Stimulated activated CD8-positive, alpha-beta memory T cell treated with anti-CD3 and anti-CD28 coated beads, Interleukin-2, amount 100 ng/mL, for 1 hour (primary cell): ENCODE data around the gene UFL1.
A peak's percentile ranks its signal among the peaks of the same experiment; 100 is the strongest.
"Not testable (repeated sequence)": the region's sequence is repeated elsewhere in the genome, so short reads cannot be mapped to it uniquely, and the experiment has no call there.

ENCODE experiments used
- DNase-seq, 2 donors: peaks; one replicate each; pipeline ENCODE4 v3.0.0-alpha.2; 2020; ENCODE audit warnings: low read depth in 2 of 2

The UFL1 gene

DNA sequence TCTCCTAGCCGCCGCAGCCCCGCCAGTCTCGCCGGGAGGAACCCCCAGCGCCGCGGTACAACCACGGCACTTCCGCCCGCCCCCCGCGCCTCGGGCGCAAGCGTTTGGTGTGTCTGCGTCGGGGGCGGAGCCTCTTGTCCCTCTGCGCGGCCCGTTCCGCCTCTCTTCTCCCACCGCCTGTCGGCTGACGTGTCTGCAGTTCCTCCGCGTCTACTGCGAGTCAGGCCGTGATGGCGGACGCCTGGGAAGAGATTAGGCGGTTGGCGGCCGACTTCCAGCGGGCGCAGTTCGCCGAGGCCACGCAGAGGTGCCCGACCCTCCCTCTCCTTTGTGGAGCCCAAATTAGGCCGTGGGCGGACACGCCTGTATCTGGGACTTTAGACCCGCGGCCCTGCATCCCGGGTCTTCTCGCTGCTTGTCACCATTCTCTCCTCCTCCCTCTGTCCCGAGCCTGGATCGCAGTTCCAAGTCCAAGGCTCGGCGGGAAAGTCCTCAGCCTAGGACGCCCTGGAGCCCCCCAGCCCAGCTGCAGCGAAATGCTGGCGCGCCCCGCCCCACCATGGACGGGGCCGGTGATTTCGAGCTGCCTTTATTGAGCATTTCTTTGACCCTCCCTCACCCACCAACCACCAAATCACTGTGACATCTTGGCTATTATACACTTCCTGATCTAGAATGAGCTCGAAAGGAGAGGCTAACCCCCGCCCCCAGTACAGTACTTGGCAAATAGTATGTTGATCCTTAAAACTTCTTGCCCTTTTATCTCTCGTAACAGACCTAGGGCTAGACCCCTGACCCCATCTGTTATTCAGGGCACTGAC lies at the start of gene UFL1:
Gene UFL1, plus strand, starts transcription at position 163 of the 821 bp plus-strand sequence. Its CDS starts 68 bp downstream, at position 231.
- DNase-seq = peak; percentile 88 to 91

DNA sequence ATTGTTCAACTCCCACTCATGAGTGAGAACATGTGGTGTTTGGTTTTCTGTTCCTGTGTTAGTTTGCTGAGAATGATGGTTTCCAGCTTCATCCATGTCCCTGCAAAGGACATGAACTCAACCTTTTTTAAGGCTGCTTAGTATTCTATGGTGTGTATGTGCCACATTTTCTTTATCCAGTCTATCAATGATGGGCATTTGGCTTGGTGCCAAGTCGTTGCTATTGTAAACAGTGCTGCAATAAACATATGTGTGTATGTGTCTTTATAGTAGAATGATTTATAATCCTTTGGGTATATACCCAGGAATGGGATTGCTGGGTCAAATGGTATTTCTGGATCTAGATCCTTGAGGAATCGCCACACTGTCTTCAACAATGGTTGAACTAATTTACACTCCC lies 49.3 kb upstream of the UFL1 start:
- not testable (repeated sequence) for DNase-seq

DNA sequence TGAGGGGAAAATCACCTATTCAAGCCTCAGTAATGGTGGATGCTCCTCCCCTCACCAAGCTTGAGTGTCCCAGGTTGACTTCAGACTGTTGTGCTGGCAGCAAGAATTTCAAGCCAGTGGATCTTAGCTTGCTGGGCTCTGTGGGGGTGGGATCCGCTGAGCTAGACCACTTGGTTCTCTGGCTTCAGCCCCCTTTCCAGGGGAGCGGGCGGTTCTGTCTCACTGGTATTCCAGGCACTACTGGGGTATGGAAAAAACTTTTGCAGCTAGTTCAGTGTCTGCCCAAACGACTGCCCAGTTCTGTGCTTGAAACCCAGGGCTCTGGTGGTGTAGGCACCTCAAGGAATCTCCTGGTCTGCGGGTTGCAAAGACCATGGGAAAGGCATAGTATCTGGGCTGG lies 42.9 kb upstream of the UFL1 start:
- DNase-seq = no peak

DNA sequence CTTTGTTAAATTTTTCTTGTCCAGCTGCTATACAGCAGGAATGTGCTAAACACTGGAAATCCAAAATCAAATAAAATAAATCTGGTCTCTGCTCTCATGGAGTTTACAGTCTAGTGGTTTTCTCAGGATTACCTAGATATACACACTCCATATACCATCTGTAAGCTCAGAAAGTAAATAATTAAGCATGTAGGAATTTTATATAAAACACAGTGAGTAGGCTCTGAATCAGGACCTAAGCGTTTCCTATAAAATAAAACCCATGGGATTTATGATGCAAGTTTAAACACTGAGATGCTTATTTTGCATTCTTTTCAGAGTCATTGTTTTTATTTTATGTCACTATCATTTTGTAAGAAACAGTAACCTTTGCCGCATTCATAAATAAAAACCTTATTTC lies 29.7 kb upstream of the UFL1 start:
- no peak for DNase-seq

DNA sequence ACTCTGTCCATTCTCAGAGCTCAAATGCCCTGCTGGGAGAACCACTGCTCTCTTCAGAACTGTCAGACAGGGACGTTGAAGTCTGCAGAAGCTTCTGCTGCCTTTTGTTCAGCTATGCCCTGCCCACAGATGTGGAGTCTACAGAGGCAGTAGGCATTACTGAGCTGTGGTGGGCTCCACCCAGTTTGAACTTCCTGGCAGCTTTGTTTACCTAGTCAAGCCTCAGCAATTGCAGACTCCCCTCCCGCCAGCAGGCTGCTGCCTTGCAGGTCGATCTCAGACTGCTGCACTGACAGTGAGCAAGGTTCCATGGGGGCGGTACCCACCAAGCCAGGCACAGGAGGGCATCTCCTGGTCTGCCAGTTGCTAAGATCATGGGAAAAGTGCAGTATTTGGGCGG lies 21.8 kb upstream of the UFL1 start:
- peak; percentile 21 to 24 for DNase-seq

DNA sequence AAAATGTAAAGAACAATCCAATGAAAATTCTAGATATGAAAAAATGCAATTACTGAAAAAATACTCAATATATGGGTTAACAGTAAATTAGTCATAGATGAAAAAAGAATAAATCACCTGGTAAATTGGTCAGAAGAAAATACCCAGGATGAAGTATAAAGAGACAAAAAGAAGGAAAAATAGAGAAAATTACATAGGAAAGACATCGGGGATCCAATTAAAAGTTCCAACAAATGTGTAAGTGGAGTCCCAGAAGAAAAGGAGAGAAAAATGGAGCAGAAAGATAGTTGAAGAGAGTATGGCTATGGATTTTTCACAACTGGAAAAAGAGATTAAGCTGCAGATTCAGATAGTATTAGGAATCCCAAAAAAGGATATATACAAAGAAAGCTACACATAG lies 18.7 kb upstream of the UFL1 start:
- no peak for DNase-seq

DNA sequence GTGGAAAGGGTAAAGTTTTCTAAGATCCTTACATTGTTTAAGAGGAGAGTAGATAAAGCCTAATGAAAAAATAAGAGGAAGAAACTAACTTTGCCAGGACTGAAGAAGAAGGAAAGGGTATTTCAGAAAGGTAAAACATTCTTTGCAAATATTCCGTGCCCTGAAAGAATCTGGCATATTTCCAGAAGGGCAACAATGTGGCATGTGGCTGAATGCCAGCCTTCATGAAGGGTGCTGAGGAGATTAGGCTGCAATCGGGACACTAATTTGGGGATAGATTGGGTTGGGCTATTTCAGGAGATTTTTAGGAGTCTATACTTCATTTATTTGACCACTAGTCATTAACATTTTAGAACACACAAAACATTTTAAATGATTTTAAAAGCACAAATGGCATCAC lies 16.2 kb upstream of the UFL1 start:
- DNase-seq = no peak

DNA sequence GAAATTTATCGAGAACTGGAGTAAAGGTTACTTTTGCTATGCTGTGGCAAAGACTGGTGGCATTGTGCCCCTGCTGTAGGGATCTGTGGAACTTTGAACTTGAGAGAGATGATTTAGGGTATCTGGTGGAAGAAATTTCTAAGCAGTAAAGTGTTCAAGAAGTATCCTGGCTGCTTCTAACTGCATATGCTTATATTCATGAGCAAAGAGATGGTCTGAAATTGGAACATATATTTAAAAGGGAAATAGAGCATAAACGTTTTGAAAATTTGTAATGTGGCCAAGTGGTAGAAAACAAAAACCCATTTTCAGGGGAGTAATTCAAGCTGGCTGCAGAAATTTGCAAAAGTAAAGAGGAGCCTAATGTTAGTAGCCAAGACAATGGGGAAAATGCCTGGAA lies 12.3 kb upstream of the UFL1 start:
- DNase-seq = no peak

DNA sequence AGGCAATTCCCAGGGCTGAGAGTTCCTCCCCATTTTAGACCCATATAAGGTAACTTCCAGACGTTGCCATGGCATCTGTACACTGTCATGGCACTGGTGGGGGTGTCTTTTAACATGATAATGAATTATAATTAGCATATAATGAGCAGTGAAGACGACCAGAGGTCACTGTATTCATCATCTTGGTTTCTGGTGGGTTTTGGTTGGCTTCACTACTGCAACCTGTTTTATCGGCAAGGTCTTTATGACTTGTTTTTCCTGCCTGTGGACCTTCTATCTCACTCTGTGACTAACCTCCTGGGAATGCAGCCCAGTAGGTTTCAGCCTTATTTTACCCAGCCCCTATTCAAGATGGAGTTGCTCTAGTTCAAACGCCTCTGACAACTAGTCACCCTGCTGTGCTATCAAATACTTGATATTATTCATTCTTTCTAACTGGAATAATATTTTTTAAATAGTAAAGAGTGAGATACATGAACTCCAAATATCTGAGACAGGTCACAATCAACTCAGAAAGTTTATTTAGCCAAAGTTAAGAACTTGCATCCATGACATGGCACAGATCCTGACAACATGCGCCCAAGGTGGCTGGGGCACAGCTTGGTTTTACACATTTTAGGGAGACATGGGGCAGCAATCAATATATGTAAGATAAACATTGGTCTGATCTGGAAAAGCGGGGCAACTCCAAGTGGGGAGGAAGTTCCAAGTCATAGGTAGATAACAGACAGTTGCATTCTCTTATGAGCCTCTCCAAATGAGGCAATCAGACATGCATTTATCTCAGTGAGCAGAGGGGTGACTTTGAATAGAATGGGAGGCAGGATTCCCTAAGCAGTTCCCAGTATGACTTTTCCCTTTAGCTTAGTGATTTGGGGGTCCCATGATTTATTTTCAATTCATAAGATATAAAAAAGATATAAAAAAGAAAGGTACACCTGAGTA lies 1.2 kb upstream of the UFL1 start:
- no peak for DNase-seq

DNA sequence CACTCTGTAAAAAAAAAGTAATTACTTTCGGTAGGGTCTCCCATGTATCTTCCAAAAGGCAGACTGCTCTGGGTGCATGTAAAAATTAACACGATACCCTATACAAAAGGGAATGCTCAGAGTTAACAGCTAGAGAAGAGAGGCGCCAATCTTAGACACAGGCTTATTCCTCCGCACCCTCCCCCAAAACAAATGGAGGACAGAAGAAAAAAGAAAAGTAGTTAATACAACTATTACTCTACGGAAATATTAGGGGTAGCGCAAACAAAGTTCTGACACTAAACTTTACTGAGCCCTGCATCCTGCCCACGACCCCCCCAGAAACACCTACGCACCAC lies 331 bp upstream of the UFL1 start:
- no peak for DNase-seq

DNA sequence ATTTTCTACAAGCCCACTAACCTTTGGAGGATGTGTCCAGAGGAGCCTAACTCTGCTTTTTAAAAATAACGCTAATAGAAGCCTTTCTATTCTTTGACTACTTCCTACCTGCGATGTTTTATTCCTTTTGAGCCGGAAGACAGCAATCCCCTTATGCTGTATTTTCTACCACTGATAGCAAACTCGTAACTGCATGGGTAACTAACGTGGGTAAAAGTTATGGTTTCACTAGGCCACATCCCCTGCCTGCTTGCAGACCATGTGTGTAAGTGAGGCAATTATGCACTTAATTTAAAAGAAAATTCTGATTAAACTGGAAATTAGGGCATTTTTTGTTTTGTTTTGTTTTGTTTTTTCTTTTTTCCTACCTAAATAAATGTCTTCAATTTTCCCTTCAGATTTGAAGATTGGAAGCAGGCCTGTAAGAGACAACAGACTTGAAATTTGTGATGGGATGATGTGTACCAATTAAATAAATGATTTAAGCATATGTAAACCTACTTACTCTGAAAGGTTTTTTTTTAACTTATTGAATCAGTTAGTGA lies 931 bp downstream of the UFL1 start:
- no peak for DNase-seq

DNA sequence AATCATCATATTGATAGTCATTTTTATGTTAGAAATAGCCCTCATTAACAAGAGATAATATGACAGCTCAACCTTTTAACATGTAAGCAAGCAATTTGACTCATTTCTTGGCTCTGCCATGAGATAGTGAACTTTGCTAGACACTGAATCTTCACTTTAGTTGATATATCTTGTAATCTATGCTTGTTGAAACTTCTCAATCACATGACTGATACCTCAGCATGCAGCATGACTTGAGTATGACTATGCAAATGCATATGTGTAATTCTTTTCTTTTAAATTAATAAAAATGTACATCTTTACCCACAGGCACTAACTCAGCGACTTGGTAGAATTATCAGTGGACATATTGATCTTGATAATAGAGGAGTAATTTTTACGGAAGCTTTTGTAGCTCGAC lies 6.6 kb downstream of the UFL1 start:
- no peak for DNase-seq

DNA sequence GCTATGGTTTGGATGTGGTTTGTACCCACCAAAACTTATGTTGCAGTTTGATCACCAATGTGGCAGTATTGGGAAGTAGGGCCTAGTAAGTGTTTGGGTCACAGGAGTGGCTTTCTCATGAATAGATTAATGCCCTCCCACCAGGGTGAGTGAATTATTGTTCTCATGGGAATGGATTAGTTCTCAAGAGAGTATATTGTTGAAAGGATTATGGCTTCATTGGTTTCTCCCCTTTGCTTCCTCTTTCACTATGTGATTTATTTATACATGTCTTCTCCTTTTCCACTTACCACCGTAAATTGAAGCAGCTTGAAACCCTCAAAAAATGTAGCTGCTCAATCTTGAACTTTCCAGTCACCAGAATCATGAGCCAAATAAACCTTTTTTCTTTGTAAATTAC lies 10.8 kb downstream of the UFL1 start:
- no peak for DNase-seq

DNA sequence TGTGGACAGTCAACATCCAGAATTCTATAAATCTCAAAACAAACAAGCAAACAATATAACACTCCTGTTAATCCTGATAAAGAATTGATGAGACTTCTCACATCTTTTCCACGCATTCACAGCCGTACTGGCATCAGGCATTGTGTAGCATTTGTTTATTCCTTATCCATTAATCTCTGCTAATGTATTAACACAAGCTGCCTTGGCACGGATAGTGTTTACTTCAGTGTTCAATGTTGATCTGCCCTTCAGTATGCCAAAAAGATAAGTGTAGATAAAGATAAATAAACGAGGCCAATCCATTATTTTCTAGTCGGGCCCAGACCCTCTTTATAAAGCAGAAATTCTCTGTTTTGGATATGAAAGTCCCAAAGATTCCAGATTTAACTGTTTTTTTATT lies 16.1 kb downstream of the UFL1 start:
- no peak for DNase-seq

DNA sequence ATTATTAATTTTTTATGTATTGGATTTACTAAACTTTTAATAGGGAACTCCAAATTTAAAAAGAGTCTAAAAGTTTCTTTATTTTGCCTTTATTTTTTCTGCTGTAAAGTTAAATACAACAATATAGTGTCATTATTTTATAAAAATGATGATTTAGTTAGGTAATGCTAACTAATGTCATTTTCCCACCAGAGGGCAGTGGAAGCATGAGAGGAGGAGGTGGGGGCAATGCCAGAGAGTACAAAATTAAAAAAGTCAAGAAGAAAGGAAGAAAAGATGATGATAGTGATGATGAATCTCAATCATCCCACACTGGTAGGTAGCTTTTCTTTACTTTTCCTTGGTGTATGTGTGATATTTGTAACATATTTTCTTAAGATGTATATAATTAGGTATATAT lies 21.1 kb downstream of the UFL1 start:
- DNase-seq = no peak

DNA sequence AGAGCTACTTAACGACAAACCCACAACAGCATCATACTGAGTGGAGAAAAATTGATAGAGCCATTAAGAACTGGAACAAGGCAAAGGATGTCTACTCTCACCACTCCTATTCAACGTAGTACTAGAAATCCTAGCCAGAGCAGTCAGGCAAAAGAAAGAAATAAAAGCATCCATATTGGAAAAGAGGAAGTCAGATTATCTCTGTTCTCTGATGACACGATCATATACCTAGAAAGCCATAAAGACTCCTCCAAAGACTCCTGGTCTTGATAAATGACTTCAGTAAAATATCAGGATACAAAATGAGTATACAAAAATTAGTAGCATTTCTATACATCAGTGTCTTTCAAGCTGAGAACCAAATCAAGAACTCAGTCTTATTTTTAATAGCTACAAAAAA lies 24.3 kb downstream of the UFL1 start:
- DNase-seq = no peak

DNA sequence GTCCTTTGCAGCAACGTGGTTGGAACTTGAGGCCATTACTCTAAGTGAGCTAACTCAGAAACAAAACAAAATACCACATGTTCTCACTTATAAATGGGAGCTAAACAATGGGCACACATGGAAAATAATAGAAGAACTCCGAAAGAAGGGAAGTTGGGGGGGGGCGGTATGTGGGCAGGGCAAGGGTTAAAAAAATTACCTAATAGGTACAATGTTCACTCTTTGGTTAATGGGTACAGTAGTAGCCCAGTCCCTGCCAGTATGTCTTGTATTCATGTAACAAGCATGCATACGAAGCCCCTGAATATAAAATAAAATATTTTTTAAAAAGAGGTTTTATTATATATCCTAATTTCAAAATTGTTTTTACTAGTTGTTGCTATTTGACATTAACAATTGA lies 26.0 kb downstream of the UFL1 start:
- DNase-seq = no peak

DNA sequence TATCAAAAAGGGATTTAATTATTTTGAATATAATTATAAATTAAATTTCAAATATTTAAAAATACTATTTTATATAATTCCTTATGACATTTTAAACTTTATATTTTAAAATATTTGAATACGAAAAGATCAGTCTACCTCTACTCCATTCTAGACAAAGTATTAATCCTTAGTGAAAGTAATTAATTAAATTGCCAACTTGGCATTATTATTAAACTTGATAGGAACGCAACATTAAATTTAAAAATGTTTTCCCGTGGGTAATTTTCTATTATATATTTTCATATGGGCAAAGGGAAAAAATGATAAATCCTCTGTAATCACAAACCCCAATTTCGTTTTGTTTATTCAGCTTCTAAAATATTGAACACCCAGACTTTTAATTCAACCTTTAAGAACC lies 33.0 kb downstream of the UFL1 start:
- no peak for DNase-seq

DNA sequence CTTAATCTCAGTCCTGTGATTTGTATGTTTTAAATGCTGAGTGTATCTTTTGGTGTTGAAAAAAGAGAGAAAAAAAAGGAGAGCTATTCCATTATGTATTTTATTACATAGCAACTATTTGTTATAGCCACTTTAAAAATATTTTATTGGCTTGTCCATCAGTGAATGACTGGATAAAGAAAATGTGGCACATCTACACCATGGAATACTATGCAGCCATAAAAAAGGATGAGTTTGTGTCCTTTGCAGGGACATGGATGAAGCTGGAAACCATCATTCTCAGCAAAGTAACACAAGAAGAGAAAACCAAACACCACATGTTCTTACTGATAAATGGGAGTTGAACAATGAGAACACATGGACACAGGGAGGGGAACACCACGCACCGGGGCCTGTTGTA lies 38.1 kb downstream of the UFL1 start:
- DNase-seq = not testable (repeated sequence)

DNA sequence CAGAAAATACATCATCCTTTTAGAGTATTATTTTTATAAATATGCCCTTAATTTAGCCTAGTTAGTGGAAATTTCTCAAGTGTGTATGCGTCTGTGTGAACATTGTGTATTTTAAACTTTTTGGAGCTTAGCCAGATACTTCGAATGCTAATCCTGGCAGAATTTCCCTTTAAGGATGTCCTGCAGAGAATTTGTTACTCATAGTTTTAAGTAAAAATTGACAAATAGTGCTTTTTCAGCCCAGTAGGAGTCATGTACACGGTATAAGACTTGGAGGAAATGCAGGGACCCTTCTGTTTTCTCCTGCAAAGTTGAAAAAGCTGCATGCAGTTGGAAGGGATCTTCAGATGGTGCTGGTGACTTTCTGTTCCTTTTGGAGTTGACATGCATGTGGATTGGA lies 41.3 kb downstream of the UFL1 start, which contains the start of gene FHL5:
Gene FHL5, plus strand, starts transcription at position 243 of the 400 bp plus-strand sequence. CDS start 40,486 bp downstream, outside the sequence.
- no peak for DNase-seq

DNA sequence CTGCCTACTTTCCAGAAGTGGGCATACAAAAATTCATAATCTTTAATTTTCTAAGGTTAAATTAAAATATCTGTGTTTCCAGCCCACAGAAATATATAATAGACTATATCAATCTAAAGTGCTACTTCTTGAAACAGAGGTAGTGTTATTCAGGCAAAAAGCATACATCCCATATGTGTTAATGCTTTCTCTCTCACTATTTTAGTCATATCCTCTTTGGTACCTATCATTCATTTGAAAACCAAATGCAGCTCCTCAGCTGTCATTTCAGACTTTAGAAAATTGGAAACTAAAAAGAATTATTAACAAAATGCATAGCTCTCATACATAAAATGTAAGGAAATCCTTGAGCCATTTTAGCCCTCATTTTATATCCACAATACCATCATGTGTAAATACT lies 42.2 kb downstream of the UFL1 start:
- no peak for DNase-seq

DNA sequence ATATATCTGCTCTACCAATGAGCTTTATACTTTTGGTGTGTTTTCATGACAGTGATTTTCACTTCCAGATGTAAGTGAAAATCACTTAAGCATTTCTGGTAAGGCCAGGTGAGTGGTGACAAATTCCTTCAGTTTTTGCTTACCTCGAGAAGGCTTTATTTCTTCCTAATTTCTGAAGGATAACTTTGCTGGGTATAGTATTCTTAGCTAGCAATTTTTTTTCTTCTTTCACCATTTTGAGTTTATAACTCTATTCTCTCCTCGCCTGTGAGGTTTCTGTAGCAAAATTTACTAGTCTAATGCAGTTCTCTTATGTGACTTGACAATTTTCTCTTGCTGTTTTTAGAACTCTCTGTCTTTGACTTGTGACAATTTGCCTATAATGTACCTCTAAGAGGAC lies 48.4 kb downstream of the UFL1 start:
- no peak for DNase-seq

DNA sequence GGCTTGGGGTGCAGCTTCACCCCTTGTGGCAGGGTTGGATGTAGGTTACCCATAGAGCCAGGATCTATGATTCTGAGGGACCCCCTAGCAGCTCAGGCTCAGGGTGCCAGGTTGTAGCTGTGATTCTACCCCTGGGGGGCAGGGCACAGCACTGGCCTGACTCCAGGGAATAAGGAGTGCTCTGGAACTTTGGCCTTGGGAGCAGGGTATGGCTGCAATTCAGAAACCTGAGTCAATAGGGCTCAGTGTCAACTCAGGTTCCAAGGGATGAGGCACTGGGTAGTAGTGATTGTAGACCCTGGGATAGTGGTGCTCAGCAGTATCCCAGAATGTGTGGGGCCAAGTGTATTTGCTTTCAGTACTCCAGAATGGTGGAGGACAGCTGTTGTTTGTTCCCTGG lies 49.9 kb downstream of the UFL1 start:
- no peak for DNase-seq
